Left ventricle myocardium inferior (tissue), 1 donor: ENCODE data around the gene RNLS. TPM values are rescaled to one million over a fixed set of nuclear protein-coding genes. Genes with fewer than 3 reads are reported as not detected.
"Not testable (repeated sequence)": the region's sequence is repeated elsewhere in the genome, so short reads cannot be mapped to it uniquely, and the experiment has no call there.

Experiments
- DNase-seq: peaks from one replicate; pipeline ENCODE4 v3.0.0-alpha.2; 2020
- H3K27ac ChIP-seq: fragments of 200-600 bp; replicated peaks from 2 replicates; pipeline ENCODE4 v1.8.0; 2021
- H3K27me3 ChIP-seq: fragments of 200-600 bp; 2 replicates; pipeline ENCODE4 v1.8.0; 2021; ENCODE audit warnings: low read depth
- H3K36me3 ChIP-seq: fragments of 200-600 bp; 2 replicates; pipeline ENCODE4 v1.8.0; 2021
- H3K4me1 ChIP-seq: fragments of 200-600 bp; 2 replicates; pipeline ENCODE4 v1.8.0; 2021
- H3K4me3 ChIP-seq: fragments of 200-600 bp; 2 replicates; pipeline ENCODE4 v1.8.0; 2021; ENCODE audit warnings: mild to moderate bottlenecking, moderate library complexity
- H3K9me3 ChIP-seq: fragments of 200-600 bp; replicated peaks from 2 replicates; pipeline ENCODE4 v1.8.0; 2021
- CTCF ChIP-seq: fragments of 200-600 bp; IDR thresholded peaks from 2 replicates; pipeline ENCODE4 v1.8.0; 2021; ENCODE audit warnings: antibody characterized with exemption, mild to moderate bottlenecking, borderline replicate concordance
- intact Hi-C: fragments of 100-400 bp; cut with micrococcal nuclease; formaldehyde crosslinking; loops from one replicate; pipeline ENCODE4 v1.11.0; 2022
- total RNA-seq: library from RNA; stranded (reverse); fragmentation: NEBNext Ultra II Directional; extraction: Animal tissue kit (Norgen Biotek cat#: 25700); gene quantifications from one replicate; pipeline ENCODE4 v1.2.1, GENCODE V29; 2021
- donor health status: DM: no; HTN: yes; CAD: no; lungs with severe emphysema.

Gene RNLS
- total RNA-seq, 1 donor from 2014 or later, result 14.3 TPM

- intact Hi-C loops, result no loop called here
Observed at GRCh38 chr10:88288320-88289059, 294.6 kb downstream of the RNLS start.

GRCh38 chr10:88286030-88286429 lies 297.1 kb downstream of the RNLS start:
- Histone ChIP-seq H3K27me3 (no peaks in the 10 kb centered on the region), H3K36me3 (no peaks in the 10 kb centered on the region), H3K27ac (no peak overlapping the region), H3K4me3 (no peak overlapping the region), H3K4me1 (peaks cover 16% of the 10 kb centered on the region), H3K9me3 (no peaks in the 10 kb centered on the region)
- no peak for TF ChIP-seq CTCF
- intact Hi-C loops, result no loop called here
- no peak for DNase-seq

More at GRCh38 chr10:88288320-88289059, 294.6 kb downstream of the RNLS start:
- no peaks in the 10 kb centered on the region for H3K36me3 ChIP-seq
- no peak overlapping the region for H3K27ac ChIP-seq
- DNase-seq, result no peak
- peaks cover 7% of the 10 kb centered on the region for H3K4me1 ChIP-seq
- no peaks in the 10 kb centered on the region for H3K9me3 ChIP-seq
- H3K27me3 ChIP-seq, result no peaks in the 10 kb centered on the region
- H3K4me3 ChIP-seq, result no peak overlapping the region
- no peak for TF ChIP-seq CTCF

- Histone ChIP-seq H3K9me3 (no peaks in the 10 kb centered on the region), H3K4me3 (no peak overlapping the region), H3K36me3 (no peaks in the 10 kb centered on the region), H3K4me1 (peaks cover 10% of the 10 kb centered on the region), H3K27me3 (no peaks in the 10 kb centered on the region), H3K27ac (no peak overlapping the region)
- DNase-seq, result no peak
- intact Hi-C loops, result no loop called here
- no peak for TF ChIP-seq CTCF
Observed at GRCh38 chr10:88281592-88282347, 301.3 kb downstream of the RNLS start.

GRCh38 chr10:88280518-88280917 lies 302.6 kb downstream of the RNLS start:
- Histone ChIP-seq H3K36me3 (no peaks in the 10 kb centered on the region), H3K27ac (no peak overlapping the region), H3K27me3 (no peaks in the 10 kb centered on the region), H3K9me3 (no peaks in the 10 kb centered on the region), H3K4me3 (no peak overlapping the region), H3K4me1 (peaks cover 10% of the 10 kb centered on the region)
- intact Hi-C loops, result no loop called here
- TF ChIP-seq CTCF, result no peak
- no peak for DNase-seq

- Histone ChIP-seq H3K4me1 (peaks cover 10% of the 10 kb centered on the region), H3K36me3 (no peaks in the 10 kb centered on the region), H3K27ac (no peak overlapping the region), H3K4me3 (no peak overlapping the region), H3K27me3 (no peaks in the 10 kb centered on the region), H3K9me3 (no peaks in the 10 kb centered on the region)
- no peak for TF ChIP-seq CTCF
- intact Hi-C loops, result no loop called here
- DNase-seq, result no peak
Observed at GRCh38 chr10:88278912-88279311, 304.2 kb downstream of the RNLS start.

- intact Hi-C loops, result not testable (repeated sequence)
Observed at GRCh38 chr10:88276945-88277344, 306.2 kb downstream of the RNLS start.

More at GRCh38 chr10:88276945-88277344, 306.2 kb downstream of the RNLS start:
- H3K36me3 ChIP-seq, H3K27me3 ChIP-seq, H3K9me3 ChIP-seq, H3K27ac ChIP-seq, DNase-seq, H3K4me1 ChIP-seq, H3K4me3 ChIP-seq: not testable (repeated sequence)
